K562 (cell line): ENCODE results near the gene ZNF358. TPM values are rescaled to one million over a fixed set of nuclear protein-coding genes. Genes with fewer than 3 reads are reported as not detected.

ENCODE experiments used
- ATAC-seq: fragments of 200-7000 bp; cut with Tn5 transposase; 3 replicates; pipeline ENCODE4 v1.9.1; 2020; ENCODE audit warnings: moderate library complexity
- BruUV-seq: library from RNA; stranded (reverse); fragments of 400-500 nt; replicated peaks from 2 replicates; lab custom pipeline; 2021; lab: Mats Ljungman, UMichigan
- CTCF ChIA-PET: fragments of 300-600 bp; formaldehyde crosslinking; extraction: SDS; loops from one replicate; lab custom pipeline; 2021; ENCODE audit warnings: low intra/inter-chr PET ratio; lab: Yijun Ruan, JAX
- POLR2A ChIA-PET: fragments of 300-600, 350-650 bp; sonication (Branson Sonifier 250); formaldehyde crosslinking; extraction: SDS; loops from one replicate; lab custom pipeline; 2021; ENCODE audit warnings: antibody characterized with exemption, inconsistent platforms; lab: Yijun Ruan, JAX
- DNase-seq, 4 experiments: peaks; one replicate each; pipeline versions ENCODE4 v3.0.0 to v3.0.0-alpha.2; 2011 to 2018; ENCODE audit warnings: low spot score in 3 of 4, mixed read lengths in 3 of 4; ENCODE audit errors: extremely low read depth in 1 of 4
- FAIRE-seq: peaks from 2 replicates; lab custom pipeline; 2011; peaks lifted over from hg19 to GRCh38; lab: Jason Lieb, UNC
- H2AFZ ChIP-seq: 2 replicates; pipeline ENCODE4 v1.6.0; 2011; ENCODE audit warnings: low read depth, low read length, control low read depth, inconsistent platforms
- H3K27ac ChIP-seq: fragments of 200-600 bp; 3 replicates; pipeline ENCODE4 v1.8.0; 2011; ENCODE audit warnings: low read depth, mild to moderate bottlenecking, control low read depth, inconsistent platforms, low read length, moderate library complexity, mixed read lengths; ENCODE audit errors: extremely low read depth
- H3K27me3 ChIP-seq, 2 experiments: fragments of 300-600 bp in 1 of 2; 2 replicates in 1 of 2; 3 replicates in 1 of 2; pipeline versions ENCODE4 v1.6.0 to v1.8.0; 2011; ENCODE audit warnings: inconsistent platforms in 2 of 2, low read length in 2 of 2, mild to moderate bottlenecking in 1 of 2, mixed read lengths in 1 of 2, moderate library complexity in 1 of 2; ENCODE audit not compliant: control insufficient read depth in 2 of 2, insufficient read depth in 2 of 2
- H3K36me3 ChIP-seq: fragments of 300-600 bp; 3 replicates; pipeline ENCODE4 v1.8.0; 2011; ENCODE audit warnings: mild to moderate bottlenecking, low read length, inconsistent platforms; ENCODE audit not compliant: control insufficient read depth, insufficient read depth
- H3K4me1 ChIP-seq, 2 experiments: fragments of 200-600 bp in 1 of 2; replicated peaks in 1 of 2; 2 replicates in 1 of 2; 3 replicates in 1 of 2; pipeline versions ENCODE4 v1.5.1 to v1.8.0; 2011; ENCODE audit warnings: inconsistent platforms in 2 of 2, low read length in 2 of 2, mild to moderate bottlenecking in 1 of 2, mixed read lengths in 1 of 2, moderate library complexity in 1 of 2; ENCODE audit not compliant: control insufficient read depth in 2 of 2, insufficient read depth in 2 of 2
- H3K4me2 ChIP-seq: 2 replicates; pipeline ENCODE4 v1.6.1; 2011; ENCODE audit warnings: low read length, control low read depth, inconsistent platforms, mixed read lengths; ENCODE audit not compliant: insufficient read depth
- H3K4me3 ChIP-seq: fragments of 200-600 bp; sonication (generic), shearing (Covaris generic); 2 replicates; pipeline ENCODE4 v1.5.1; 2016; ENCODE audit warnings: control low read depth, inconsistent platforms
- H3K79me2 ChIP-seq: fragments of 200-600 bp; 3 replicates; pipeline ENCODE4 v1.8.0; 2011; ENCODE audit warnings: low read length, inconsistent platforms; ENCODE audit not compliant: control insufficient read depth, insufficient read depth
- H3K9ac ChIP-seq, 2 experiments: 2 replicates each; pipeline versions ENCODE4 v1.6.0 to v1.6.1; 2011; ENCODE audit warnings: low read depth in 2 of 2, low read length in 2 of 2, control low read depth in 1 of 2, inconsistent platforms in 1 of 2, mild to moderate bottlenecking in 1 of 2, mixed read lengths in 1 of 2; ENCODE audit not compliant: insufficient read depth in 1 of 2
- H3K9me1 ChIP-seq: one replicate; pipeline ENCODE4 v1.6.0; 2011; ENCODE audit warnings: inconsistent platforms, mild to moderate bottlenecking, low read length, moderate library complexity; ENCODE audit not compliant: control insufficient read depth, insufficient read depth
- H3K9me3 ChIP-seq: replicated peaks from 2 replicates; pipeline ENCODE4 v1.5.1; 2011; ENCODE audit warnings: low read depth, low read length, inconsistent platforms; ENCODE audit not compliant: control insufficient read depth, insufficient read depth
- H4K20me1 ChIP-seq: replicated peaks from 2 replicates; pipeline ENCODE4 v1.6.1; 2011; ENCODE audit warnings: low read length, inconsistent platforms, mixed read lengths; ENCODE audit not compliant: control insufficient read depth, insufficient read depth
- ARID1B ChIP-seq: fragments of 450-650 bp; IDR thresholded peaks from 2 replicates; pipeline ENCODE4 v1.6.1; 2016; ENCODE audit warnings: antibody characterized with exemption, mild to moderate bottlenecking, inconsistent platforms
- FOXA1 ChIP-seq: fragments of 450-650 bp; IDR thresholded peaks from 2 replicates; pipeline ENCODE4 v1.6.1; 2016; ENCODE audit warnings: mild to moderate bottlenecking, borderline replicate concordance
- KDM1A ChIP-seq, 2 experiments: fragments of 450-650 bp; IDR thresholded peaks; 2 replicates each; pipeline ENCODE4 v1.6.1; 2016; ENCODE audit warnings: mild to moderate bottlenecking in 2 of 2
- KLF16 ChIP-seq: IDR thresholded peaks from 2 replicates; pipeline ENCODE4 v1.6.1; 2016; ENCODE audit warnings: antibody characterized with exemption
- SPI1 ChIP-seq: IDR thresholded peaks from 2 replicates; pipeline ENCODE4 v1.6.1; 2011; ENCODE audit warnings: low read depth, low read length, control low read depth, borderline replicate concordance
- SRSF3 ChIP-seq: fragments of 200-400 bp; formaldehyde crosslinking; IDR thresholded peaks from 2 replicates; pipeline ENCODE4 v1.6.1; 2016; ENCODE audit warnings: mild to moderate bottlenecking, low read length, moderate library complexity; ENCODE audit not compliant: insufficient read depth
- ZNF354B ChIP-seq: fragments of 250-450 bp; sonication (Bioruptor Pico); IDR thresholded peaks from 2 replicates; pipeline ENCODE4 v1.4.0; 2020
- WGBS: fragments of 100-300 bp; shearing (Covaris generic); methylation state at CpG from one replicate; pipeline ENCODE4 v1.1.6; 2016; ENCODE audit warnings: low coverage, mixed read lengths; ENCODE audit not compliant: insufficient coverage; ENCODE audit errors: missing lambda C conversion rate; 5-methylcytosine and 5-hydroxymethylcytosine counted together
- in situ Hi-C: fragments of 300-500 bp; cut with MboI; formaldehyde crosslinking; loops from 4 replicates; pipeline ENCODE4 v1.15.0; 2018; ENCODE audit warnings: inconsistent platforms, mixed read lengths
- intact Hi-C: fragments of 100-400 bp; cut with micrococcal nuclease; formaldehyde crosslinking; loops from 2 replicates; pipeline ENCODE4 v1.14.2; 2022
- polyA plus RNA-seq, 8 experiments: library from polyadenylated mRNA; depleted of rRNA in 4 of 8; stranded (reverse) in 5 of 8; unstranded in 3 of 8; fragments of >200 nt; fragmentation: Nextera tagmentation in 2 of 8; fragmentation: Illumina TruSeq in 1 of 8; extraction: Ambion mirVana in 2 of 8; extraction: Trizol in 1 of 8; gene quantifications; 2 replicates each; pipeline versions ENCODE4 v1.2.1 to v1.2.3, GENCODE V29; 2011 to 2014; ENCODE audit warnings: inconsistent platforms in 1 of 8, missing spikeins in 1 of 8
- total RNA-seq, 7 experiments: library from RNA; depleted of rRNA in 6 of 7; stranded (reverse); fragments of >200 nt in 6 of 7; fragmentation: Illumina TruSeq in 2 of 7; extraction: Trizol in 2 of 7; gene quantifications; 2 replicates each; pipeline versions ENCODE4 v1.2.1 to v1.2.3, GENCODE V29; 2011 to 2021; ENCODE audit warnings: low replicate concordance in 1 of 7
- TF ChIP-seq, protein P1 (sequence below), 2 experiments: fragments of 450-650 bp in 1 of 2; IDR thresholded peaks; 2 replicates each; pipeline ENCODE4 v1.6.1; 2011 to 2017; ENCODE audit warnings: low read depth in 2 of 2, antibody characterized with exemption in 1 of 2, borderline replicate concordance in 1 of 2, low read length in 1 of 2, mild to moderate bottlenecking in 1 of 2, mixed read lengths in 1 of 2; ENCODE audit not compliant: control insufficient read depth in 1 of 2
- TF ChIP-seq, protein P2 (sequence below), 3 experiments: fragments of 200-800 bp in 1 of 3; fragments of 250-450 bp in 1 of 3; fragments of 450-650 bp in 1 of 3; sonication (Bioruptor Pico) in 1 of 3; sonication (Bioruptor generic) in 1 of 3; formaldehyde crosslinking in 1 of 3; IDR thresholded peaks; 2 replicates each; pipeline versions ENCODE4 v1.6.1 to v1.8.0; 2016 to 2022; ENCODE audit warnings: mild to moderate bottlenecking in 2 of 3, missing genetic modification characterization in 2 of 3, missing compliant biosample characterization in 1 of 3, moderate library complexity in 1 of 3

ZNF358 gene
- total and polyA plus RNA-seq, 9 of the 15 experiments (the other 6 are each of a cell fraction or from before 2014, with no cell fraction given): 0.04 to 17.2 (median 4.9) TPM

DNA sequence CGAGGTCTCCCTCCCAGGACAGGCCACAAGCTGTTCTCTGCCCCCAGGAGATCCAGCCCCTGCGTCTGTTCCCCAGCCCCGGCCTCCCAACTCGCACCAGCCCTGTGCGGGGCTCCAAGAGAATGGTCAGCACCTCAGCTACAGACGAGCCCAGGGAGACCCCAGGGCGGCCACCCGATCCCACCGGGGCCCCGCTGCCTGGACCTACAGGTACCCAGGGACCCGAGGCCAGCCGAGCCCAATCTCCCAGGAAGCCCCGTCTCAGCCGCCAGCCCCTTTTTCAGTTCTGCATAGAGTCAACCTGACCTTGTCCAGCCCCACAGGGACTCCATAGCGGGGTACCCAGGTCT lies 25.5 kb downstream of the ZNF358 start:
- Histone ChIP-seq H3K36me3 (peaks cover 13% of the 10 kb centered on the region; the same call in 1 of the 3 replicates), H3K27me3 (no peaks in the 10 kb centered on the region), H3K4me1 (peaks cover 6 to 40% of the 10 kb centered on the region in 2 experiments; a peak in 4 of 5 replicates), H3K79me2 (no peaks in the 10 kb centered on the region), H3K9ac (peak overlapping the region in 1 of 2 experiments; percentile 69; a peak in 1 of 4 replicates), H3K4me2 (no peak overlapping the region), H3K9me1 (no peaks in the 10 kb centered on the region), H2AFZ (no peak overlapping the region), H4K20me1 (no peaks in the 10 kb centered on the region), H3K4me3 (no peak overlapping the region), H3K27ac (no peak overlapping the region), H3K9me3 (no peaks in the 10 kb centered on the region)
- WGBS: 87% methylated on average over 9 of the region's 15 CpGs
- TF ChIP-seq FOXA1 (no peak), ARID1B (no peak), KLF16 (no peak), ZNF354B (CRISPR knock-in tag) (no peak), KDM1A (IDR thresholded peaks at IDR 0.05) (no peak), SPI1 (no peak), SRSF3 (no peak)
- TF ChIP-seq, protein P1, sequence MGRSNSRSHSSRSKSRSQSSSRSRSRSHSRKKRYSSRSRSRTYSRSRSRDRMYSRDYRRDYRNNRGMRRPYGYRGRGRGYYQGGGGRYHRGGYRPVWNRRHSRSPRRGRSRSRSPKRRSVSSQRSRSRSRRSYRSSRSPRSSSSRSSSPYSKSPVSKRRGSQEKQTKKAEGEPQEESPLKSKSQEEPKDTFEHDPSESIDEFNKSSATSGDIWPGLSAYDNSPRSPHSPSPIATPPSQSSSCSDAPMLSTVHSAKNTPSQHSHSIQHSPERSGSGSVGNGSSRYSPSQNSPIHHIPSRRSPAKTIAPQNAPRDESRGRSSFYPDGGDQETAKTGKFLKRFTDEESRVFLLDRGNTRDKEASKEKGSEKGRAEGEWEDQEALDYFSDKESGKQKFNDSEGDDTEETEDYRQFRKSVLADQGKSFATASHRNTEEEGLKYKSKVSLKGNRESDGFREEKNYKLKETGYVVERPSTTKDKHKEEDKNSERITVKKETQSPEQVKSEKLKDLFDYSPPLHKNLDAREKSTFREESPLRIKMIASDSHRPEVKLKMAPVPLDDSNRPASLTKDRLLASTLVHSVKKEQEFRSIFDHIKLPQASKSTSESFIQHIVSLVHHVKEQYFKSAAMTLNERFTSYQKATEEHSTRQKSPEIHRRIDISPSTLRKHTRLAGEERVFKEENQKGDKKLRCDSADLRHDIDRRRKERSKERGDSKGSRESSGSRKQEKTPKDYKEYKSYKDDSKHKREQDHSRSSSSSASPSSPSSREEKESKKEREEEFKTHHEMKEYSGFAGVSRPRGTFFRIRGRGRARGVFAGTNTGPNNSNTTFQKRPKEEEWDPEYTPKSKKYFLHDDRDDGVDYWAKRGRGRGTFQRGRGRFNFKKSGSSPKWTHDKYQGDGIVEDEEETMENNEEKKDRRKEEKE (IDR thresholded peaks at IDR 0.05; ENCODE audit: borderline replicate concordance in 1 of 2, control insufficient read depth in 1 of 2, low read depth in 2 of 2, low read length in 1 of 2): no peak
- TF ChIP-seq, protein P2, sequence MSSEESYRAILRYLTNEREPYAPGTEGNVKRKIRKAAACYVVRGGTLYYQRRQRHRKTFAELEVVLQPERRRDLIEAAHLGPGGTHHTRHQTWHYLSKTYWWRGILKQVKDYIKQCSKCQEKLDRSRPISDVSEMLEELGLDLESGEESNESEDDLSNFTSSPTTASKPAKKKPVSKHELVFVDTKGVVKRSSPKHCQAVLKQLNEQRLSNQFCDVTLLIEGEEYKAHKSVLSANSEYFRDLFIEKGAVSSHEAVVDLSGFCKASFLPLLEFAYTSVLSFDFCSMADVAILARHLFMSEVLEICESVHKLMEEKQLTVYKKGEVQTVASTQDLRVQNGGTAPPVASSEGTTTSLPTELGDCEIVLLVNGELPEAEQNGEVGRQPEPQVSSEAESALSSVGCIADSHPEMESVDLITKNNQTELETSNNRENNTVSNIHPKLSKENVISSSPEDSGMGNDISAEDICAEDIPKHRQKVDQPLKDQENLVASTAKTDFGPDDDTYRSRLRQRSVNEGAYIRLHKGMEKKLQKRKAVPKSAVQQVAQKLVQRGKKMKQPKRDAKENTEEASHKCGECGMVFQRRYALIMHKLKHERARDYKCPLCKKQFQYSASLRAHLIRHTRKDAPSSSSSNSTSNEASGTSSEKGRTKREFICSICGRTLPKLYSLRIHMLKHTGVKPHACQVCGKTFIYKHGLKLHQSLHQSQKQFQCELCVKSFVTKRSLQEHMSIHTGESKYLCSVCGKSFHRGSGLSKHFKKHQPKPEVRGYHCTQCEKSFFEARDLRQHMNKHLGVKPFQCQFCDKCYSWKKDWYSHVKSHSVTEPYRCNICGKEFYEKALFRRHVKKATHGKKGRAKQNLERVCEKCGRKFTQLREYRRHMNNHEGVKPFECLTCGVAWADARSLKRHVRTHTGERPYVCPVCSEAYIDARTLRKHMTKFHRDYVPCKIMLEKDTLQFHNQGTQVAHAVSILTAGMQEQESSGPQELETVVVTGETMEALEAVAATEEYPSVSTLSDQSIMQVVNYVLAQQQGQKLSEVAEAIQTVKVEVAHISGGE (CRISPR knock-in tag; IDR thresholded peaks at IDR 0.05): no peak
- CTCF ChIA-PET: no interaction called here
- FAIRE-seq: no peak
- in situ Hi-C loops: no loop called here
- ATAC-seq: no peak
- BruUV-seq: no TSS peak
- intact Hi-C loops: no loop called here
- POLR2A ChIA-PET: no interaction called here
- DNase-seq: no peak
